NCI-H1092 treated with DMSO at 0.1 percent for 48 hours (cell line): ENCODE data around the gene GATA3.

Experiments
- DNase-seq: peaks from one replicate; lab custom pipeline; 2025; lab: John Stamatoyannopoulos, UW

Gene GATA3

DNA sequence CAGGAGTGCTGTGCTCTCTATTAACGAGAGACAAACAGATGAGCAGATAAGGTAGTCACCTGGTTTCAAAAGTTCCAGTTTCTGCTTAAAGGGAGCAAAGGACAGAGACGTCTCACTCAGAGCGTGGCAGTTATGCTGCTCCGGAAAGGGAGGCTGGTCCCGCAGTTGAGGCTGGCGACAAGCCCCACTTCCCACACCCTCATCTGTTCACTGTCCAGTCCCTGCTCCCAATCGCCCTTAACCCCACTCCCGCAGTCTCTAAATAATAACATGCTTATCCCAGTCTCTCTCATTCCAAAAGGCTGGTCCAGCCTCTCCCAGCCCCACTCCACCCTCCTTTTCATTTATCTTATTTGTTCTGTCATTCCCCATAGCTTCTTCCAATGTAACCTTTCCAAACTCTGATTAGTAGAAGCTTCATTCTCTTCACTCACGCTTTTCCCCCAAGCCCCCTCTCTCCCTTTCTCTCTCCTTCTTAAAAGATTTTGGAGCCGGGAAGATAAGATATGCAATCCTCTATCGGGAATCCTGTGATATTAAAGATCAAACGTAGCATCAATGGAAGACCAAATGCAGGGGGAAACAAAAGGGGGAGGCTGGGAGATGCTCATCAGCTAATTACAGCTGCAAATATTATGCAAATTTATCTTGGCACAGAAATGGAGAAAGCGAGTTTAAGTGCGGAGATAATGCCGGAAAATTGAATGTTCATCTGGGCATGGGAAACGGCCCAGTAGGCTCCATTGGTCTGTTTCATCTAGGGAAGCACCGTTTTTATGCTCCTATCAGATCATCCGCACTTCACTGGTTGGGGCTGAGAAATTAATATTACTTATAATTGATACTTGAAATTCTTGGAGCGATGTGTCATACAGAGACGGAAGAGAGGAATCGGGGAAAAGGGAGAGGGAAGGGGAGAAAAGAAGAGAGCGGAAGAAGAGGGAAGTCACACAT is 16.3 kb upstream of the GATA3 start:
- no peak for DNase-seq

DNA sequence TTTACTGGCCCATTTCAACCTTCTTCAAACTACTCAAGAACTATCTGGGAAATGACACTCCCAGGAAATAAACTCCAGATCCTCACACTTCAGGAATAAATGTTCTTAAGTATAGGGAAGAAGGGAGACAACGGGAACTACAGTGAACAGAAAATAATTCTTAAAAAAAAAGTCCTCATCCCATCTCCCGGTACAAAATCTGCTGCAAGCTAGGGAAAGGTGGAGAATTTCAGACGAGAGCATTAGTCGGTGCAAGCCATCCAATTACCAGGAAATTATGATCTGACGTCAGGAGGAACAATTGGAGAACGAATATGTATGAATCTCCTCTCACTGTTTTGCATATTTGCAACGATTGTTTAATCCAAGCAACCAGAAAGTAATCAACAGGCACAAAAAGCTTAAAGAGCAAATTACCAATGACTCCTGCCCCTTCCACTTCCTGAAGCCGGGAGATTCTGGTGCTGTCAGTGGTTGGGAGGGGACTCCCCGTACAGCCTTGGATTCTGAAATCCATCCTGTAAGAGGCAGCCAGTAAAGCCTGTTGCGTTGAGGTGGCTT is 15.1 kb upstream of the GATA3 start:
- no peak for DNase-seq

DNA sequence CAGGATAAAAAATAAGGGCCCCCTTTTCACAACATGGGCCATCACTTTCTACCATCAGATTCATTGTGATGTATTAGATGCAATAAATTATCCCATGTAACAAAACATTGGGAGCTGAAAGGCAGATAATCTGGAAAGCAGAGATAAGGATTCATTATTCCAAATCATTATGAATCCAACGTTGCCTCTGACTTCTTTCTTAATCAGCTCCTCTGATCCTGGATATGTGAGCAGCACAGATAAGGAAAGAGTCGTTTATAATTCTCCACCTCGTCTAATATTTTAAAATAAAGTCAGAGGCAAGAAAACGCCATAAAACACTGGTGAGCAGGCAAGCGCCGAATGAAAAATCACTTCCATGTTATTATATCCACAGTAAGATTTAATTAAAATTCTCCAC is 13.8 kb upstream of the GATA3 start:
- DNase-seq: no peak

DNA sequence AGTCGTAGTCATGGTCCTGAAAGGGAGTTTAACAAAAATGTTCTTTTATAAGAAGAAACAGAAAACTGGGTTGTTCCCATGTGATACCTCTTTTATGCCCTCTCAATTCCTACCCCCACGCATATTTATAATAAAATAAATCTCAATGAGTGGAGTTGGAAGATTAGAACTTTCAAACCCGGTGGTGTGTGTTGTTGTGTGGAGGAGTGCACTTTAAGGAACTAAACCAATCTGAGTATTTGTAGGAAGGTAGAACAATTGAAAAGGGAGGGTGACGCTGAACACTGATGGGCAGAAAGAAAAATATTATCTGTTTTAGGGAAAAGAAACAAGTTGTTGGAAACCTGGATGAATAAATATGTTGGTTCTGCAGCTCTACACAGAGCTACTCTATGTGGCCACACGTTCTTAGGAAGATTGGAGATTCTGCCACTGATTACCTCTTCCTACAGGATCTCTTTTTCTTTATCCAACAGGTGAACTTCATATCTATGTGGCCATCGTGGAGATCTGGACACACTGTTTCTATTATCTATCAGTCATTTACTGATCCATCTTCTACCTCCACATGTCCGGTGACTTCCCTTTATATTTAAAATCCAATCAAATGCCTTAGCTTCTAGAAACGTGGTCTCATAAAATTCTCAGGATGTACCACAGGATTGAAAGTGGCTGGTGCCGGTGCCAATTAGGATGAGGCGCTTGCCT is 13.1 kb upstream of the GATA3 start:
- DNase-seq: no peak

DNA sequence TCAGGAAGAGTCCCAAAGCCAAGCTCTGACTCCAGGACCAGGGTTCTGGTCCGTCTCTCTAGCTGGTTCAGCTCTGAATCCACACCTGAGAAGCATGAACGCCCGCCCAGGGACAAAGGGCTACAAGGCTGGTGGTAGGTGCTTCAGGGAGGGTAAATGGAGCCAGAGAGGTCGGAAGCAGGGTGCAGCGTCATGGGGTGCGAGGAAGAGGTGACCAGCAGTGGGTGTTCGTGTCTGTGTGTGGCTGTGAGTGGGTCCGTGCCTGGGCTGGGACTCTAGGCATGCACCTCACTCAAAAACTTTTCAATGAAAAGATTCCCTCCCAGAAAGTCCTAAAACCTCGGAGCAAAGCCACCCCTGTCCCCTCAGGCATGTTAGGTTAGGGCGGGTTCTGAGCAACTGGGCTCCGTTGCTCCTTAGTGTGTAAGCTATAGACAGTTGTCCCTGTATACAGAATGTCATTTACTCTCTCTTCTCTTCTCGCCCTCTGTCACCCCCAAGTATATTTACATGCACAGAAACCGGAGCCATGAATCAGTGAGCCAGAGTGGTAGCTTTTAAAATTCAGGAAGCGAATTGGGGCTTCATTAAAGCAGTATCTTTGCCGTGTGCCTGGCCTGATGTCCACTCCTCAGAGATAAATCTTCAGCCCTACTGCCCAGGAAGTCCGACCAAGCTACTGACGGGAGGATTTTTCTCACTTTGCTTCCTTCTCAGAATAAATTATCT is 12.3 kb upstream of the GATA3 start:
- DNase-seq: no peak

DNA sequence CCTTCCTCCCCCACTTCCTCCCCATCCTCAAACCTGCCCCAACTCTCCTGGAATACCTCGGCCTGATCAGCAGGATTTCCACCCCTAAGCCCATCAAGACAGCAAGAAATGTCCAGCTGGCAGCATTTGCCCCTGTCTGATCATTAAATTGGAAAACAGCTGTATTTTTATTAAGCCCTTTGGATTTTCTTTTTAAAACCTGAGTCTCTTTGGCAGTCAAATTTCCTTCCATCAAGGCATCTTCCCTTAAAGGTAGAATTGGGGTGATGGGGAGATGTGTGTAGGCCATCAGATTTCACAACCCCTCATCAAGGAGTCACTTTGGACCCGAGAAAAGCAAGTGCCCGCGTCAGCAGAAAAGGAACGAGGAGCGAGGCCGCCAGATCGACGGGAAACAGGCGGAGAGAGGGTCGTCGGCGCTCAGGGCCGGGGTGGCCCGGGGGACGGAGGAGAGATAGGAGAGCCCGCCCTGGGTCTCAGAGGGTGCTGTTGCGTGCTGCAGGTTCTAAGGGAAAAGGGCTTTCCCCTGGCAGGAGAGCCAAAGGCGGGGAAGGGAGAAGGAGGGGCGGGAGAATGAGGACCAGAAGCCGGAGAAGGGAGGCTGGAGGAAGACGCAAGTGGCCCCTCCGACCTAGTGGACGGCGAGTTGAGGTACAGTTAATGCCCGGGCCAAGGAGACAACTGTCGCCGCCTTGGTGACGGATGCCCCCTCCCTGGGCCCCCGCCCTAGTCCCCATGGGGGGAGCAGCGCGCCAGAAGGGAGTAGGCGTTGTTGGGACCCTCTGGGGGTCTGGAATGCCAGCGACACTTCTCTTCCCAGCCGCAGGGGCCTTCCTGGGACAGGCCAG is 11.5 kb upstream of the GATA3 start:
- DNase-seq: no peak

DNA sequence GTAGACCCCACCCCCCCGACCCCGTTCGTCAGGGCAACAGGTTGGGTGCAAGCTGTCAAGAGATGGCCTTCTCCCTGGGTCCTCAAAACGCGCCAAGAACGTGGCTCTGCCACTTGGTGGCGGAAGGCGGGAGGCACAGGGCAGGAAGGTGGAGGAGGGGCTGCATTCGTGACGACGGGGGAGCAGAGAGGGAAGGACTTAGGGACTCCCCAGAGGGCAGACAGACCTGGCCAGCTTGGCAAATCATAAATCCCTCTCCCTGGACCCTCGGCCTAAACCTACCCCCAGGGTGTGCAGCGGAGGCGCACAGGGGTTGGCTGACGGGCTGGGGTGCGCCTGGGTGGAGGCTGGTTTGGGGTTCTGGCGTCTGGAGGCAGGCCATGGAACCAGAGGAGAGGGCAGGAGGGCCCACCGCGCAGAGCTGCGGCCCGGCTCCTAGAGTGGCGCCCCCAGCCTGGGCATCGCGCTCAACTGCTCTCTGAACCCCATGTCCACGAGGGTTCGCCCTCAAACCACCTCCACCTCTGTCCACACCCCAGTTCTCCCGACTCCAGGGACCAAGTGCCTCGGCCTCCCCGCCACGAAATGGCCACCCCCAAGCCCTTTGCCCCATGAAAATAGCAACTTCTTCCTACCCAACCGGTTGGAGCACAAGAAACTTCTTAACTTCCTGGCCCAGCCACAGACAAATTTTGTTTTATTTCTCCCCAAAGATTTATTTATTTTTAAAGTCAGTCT is 10.8 kb upstream of the GATA3 start:
- no peak for DNase-seq

DNA sequence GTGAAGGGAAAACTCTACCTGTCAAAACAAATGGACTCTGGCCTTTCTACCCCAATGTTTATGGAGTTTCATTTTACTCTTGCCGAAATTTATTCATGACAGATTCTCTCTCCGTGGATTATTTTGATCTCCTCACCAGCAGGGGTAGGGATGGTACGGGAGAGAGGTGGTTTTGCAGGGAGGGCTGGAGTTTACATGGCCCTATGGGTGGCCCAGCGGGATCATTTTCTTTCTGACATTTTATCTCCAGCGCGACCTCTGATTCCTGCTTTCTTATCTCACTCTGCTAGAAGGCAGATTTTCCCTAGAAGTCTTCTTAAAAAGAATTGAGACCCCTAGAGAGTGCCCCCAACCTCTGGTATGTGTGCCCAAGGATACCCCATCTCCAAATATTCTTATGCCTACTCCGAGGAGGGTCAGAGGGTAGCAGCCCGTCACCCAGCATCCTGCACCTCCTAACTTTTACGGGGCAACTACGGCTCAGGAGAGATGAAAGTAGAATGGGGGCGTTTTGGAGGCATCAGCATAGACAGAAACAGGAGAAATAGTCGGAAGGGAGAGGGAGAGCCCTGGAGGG is 10.1 kb upstream of the GATA3 start:
- no peak for DNase-seq

DNA sequence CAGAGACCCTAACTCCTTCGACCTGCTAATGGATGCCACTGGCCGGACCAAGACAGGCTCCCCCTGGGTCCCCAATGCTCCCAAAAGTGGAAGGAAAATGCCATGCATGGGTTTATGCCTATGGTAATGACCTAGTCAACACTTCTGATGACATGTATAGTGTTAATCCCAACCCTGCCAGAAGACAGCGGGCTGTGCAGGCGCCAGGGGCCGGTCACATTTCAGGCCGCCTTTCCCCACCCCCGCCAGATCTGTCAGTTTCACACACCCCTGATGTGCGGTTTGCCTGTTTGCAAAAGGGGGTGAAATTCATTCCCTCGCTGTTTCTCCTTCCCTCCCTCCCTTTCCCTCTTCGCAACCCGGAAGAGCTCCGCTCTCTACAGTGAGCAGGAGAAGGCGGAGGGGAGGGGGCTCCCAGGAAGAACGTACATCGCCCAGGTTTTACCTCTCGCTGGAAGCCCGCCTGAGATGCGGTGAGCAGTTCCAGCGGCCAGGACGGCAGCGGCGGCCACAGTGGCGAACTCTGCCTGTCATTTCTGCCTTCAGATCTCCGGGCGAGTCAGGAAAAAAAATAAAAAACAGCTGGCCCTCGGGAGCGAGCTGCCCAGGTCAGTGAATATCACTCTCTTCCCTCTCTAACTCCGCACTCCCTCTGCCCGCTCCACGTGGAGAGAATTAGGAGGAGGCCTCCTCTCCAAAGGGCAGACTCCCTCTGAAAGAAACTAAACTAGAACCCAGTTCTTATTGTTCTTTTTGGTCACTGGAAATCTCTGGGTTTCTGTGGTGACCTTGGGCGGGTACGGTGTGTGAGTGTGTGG is 9.4 kb upstream of the GATA3 start:
- no peak for DNase-seq

DNA sequence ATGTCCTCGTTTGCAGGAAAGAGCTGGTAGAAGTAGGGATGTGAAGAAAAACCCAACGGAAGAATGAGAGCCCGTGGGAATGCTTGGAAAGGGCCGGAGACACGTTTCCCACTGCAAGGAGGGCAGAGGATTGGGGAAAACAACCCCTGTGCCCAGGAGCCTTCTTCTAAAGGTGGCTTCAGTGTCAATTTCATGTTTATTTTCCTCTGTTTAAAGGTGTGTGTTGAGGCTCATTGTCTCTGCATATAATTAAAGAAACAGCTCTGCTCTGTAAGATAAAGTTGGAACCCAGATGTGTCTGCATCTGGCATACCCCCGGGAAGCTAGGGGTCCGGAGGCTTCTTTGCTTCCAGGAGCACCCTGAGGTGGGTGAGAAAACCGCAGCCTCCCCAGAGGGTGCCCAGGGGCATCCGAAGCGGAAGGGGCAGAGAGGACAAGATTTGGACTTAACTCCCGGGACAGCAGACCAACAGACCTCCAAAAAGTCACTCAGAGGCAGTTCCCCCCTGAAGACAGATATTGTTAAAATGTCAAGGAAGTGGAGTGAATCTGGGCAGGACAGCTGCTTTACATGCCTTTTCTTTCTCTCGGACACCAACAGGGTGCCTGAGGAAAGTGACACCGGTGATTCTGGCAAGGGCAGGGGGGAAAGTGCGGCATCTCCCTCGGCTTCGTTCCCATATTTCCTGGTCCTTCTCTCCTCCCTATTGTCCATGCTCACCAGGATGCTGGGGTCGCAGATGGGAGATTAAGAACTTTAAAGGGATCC is 8.6 kb upstream of the GATA3 start:
- DNase-seq: no peak

DNA sequence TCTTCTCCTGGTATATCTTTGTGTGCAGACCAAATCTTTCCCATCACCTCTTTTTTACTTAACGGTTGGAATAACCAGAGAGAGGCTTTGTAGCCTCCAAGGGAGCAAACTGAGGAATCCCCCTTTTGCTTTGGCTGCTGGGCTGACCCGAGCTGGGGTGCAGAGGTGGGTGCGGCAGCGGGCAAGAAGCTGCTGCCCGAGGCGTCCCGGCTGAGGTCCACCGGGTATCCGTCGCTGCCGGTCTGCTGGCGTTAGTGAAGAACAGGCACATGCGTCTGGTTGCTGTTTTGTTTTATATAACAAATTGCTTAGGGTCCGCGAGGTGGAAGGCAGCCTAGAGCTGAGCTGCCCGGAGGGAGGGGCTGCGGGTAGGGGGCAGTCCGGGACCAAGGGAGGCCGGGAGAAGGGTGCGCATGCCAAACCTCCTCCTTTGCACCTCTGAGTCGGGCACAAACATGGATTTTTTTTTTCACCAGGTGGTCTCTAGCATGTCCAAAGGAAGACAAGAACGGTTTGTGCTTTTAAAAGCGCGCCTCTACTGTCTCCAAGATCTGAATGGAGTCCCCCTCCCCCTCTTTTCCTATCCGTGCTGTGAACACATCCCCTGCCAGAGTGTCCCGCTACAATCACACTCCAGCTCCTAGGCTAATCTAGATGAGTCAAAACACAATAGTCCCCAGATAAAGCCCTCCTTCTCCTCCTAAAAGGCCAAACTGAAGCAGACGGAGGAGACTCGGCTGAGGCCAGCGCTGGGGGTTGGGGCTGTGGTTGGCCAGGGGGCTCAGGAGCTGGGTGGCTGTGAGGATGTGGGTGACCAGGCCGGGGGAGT is 6.8 kb upstream of the GATA3 start:
- no peak for DNase-seq

DNA sequence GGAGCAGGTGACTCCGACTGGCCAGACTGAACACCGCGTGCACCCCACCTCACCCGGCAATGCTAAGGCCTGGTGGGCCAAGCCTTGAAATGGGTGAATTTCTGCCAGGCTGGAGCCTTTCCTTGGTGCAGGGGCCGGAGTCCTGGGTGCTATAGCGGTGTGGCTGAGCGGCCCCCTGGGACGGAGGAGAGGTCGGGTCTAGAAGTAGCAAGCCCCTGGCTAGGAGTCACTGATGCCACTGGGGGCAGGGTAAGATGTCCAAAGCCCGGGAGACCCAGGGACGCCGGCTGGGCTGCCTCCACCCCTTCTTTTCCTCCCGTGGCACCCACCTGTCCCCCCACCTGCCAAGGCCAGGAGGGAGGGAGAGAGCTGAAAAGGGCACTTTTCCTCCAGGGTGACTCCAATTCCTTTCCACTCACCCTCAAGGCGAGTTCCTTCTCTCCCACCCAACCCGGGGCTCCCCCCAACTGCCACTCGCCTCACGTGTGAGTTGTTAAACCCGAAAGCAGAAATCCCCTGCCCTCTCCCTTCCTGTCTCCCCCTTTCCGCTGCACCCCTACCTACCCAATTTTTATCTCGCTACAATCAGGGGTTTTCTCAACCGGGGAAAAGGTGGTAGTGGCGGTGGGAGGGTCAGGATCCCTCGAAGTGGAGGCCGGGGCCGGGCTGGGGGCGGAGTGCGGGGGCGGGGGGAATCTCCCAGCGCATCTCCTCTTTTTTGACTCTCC is 6.0 kb upstream of the GATA3 start:
- no peak for DNase-seq

DNA sequence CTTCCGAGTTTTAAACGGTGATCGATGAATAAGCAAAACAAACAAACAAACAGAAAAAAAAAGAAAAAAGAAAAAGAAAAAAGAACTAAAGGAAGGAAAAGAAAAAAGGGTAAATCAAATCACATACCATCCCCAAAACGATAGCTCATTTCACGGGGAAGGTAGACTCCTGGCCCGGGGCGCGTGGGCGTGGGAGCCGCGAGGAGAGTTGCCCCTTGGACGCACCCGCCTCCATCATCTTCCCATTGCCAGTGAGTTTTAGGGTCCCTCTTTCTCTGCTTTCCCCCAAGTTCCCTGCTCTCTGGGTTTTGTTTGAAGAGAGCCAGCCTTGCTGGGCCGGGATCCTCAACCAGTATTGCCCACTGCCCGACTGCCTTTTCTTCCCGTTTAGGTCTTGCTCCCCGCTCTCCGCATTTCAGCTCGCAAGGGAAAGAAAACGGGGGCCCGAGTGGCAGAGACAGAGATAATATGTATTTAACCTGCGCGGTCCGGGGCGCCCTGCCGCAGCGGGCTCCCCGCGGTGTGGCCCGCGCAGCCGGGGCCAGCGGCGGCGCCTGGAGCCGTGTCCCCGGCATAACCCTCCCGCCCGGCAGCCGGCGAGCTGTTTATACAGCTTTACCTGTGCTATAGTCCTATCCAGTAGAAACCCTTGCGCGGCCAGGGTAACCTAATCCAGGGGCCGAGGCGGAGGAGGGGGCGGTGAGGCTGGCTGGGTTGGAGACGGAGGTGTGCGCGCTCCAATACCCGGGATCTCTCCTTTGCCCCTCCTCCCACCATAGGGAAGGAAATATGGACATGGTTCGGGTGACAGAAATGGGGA is 5.2 kb upstream of the GATA3 start:
- no peak for DNase-seq

DNA sequence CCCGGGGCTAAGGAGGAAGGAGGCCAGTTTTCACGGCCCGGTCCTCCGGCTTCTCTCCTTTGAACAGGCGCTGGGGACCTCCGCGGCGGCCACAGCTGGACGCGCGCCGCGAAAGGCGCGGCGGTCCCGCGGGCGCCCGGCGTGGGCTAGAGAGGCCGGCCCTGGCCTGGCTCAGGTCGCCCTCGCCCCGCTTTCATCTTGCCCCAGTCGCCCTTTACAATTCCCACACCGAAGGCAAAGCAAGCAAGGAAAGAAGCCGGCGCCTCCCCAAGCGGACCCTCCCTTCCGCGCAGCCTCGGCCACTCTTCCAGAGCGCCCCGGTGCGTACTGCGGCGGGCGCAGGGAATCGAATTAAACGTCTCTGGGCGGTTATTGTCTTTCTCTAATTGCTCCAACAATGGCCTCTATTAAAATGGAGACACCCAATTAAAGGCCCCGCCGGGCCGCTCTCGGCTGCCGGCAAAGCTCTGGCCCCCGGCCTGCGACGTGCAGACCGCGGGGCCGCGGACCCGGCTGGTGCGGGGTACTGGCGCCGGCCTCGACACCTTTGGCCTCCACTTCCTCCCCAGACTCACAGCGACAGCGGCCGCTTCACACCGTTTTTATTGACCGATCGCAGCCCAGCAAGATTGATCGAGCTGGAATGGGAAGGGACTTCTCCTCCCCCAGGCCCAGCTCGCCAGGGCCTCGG is 4.5 kb upstream of the GATA3 start:
- no peak for DNase-seq

DNA sequence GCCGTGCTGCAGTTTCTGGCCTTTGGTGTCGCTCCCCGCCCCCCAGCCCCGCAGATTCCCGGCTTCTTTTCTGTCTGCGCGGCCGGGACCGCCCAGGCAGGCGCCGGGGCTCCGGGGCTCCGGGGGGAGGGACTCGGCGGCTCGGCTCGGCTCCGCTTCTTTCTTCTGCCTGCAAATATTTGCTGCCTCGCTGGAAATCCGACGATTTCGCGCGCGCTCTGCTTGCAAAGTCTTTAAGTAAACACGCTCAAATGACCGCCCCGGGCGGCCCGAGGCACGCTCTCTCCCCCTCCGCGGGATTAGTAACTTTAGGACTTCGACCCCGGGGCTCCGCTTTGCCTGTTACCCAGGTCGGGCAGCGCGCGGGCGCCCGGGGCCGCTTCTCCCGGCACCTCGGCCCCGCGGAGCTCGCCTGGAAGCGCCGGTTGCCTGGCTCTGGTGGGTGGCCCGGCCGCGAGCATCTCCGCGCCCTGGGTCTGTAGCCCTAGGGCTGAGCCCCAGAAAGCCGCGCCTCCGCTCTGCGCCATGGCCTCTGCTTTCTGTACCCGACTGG is 3.9 kb upstream of the GATA3 start:
- DNase-seq: no peak
